ENCODE results near the gene SFMBT2. TPM values are rescaled to one million over a fixed set of nuclear protein-coding genes. Genes with fewer than 3 reads are reported as not detected.

SFMBT2 gene
- total and polyA plus RNA-seq, 2 of the 4 experiments (the other 2 are of a cell fraction): 0.70 to 1.3 TPM

DNA sequence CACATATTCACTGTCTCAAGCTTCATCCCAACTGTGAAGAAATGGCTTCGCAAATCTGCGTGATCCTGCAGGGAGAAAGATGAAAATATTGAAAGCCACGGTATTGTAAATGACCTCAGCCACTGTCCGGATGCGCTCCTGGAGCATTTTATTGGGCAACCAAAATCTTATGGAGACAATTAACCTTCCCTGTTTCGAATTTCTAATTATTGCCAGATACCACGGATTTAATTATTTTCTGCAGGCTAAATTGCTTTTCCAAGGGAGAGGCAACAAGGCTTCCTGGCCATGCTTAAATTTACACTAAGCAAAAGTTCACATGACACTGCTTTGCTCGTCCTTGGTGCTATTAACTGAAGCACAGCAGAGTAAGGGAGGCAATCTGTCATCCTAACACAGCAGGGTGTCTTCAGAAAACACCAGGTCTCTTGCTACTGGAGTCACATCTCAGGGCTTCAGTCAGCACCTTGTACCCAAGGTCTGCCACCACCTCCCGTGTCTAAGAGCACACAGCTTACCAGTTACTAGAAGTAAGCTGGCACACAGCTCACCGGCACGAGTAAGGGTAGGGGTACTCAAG, 162.2 kb downstream of the SFMBT2 start:
- no peak overlapping the region for H3K18ac ChIP-seq (ENCODE audit: low read depth, low read length)
- 75% methylated on average over 4 of the region's 11 CpGs; no CpG with 5 or more reads in 1 of the 2 experiments for WGBS, 2 experiments (ENCODE audit: extremely low coverage in 2 of 2, insufficient read length in 1 of 2)
- H3K14ac ChIP-seq (replicated peaks; ENCODE audit: low read depth, low read length): no peak overlapping the region
- no peak overlapping the region for H3K4ac ChIP-seq (ENCODE audit: low read depth, low read length)
- 0 out of 2 replicates have a peak, but pooled peaks cover 3% of the 10 kb centered on the region for H3K9me3 ChIP-seq (ENCODE audit: control insufficient read depth, insufficient read depth, low read length)
- no peak overlapping the region for H3K4me2 ChIP-seq (ENCODE audit: low read depth, low read length)
- no peak overlapping the region for H3K23ac ChIP-seq (ENCODE audit: low read depth, low read length)
- H3K79me1 ChIP-seq (ENCODE audit: low read depth in 1 of 2, low read length in 2 of 2): no peaks in the 10 kb centered on the region
- H2BK120ac ChIP-seq (ENCODE audit: low read depth, low read length): no peak overlapping the region
- TF ChIP-seq POLR2A (IDR thresholded peaks at IDR 0.05; ENCODE audit: low read depth, low read length): no peak
- TF ChIP-seq RFX5 (IDR thresholded peaks at IDR 0.05; ENCODE audit: low read depth, low read length): no peak
- TF ChIP-seq, protein P1, sequence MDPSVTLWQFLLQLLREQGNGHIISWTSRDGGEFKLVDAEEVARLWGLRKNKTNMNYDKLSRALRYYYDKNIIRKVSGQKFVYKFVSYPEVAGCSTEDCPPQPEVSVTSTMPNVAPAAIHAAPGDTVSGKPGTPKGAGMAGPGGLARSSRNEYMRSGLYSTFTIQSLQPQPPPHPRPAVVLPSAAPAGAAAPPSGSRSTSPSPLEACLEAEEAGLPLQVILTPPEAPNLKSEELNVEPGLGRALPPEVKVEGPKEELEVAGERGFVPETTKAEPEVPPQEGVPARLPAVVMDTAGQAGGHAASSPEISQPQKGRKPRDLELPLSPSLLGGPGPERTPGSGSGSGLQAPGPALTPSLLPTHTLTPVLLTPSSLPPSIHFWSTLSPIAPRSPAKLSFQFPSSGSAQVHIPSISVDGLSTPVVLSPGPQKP (IDR thresholded peaks at IDR 0.05; ENCODE audit: borderline replicate concordance, low read depth, low read length): no peak
- TF ChIP-seq RCOR1 (IDR thresholded peaks at IDR 0.05; ENCODE audit: insufficient replicate concordance, low read length): no peak
- no peak for TF ChIP-seq FOS (IDR thresholded peaks at IDR 0.05; ENCODE audit: low read depth, low read length)
- no peak for TF ChIP-seq CEBPB (IDR thresholded peaks at IDR 0.05; ENCODE audit: low read depth, low read length)
- TF ChIP-seq, protein P2, sequence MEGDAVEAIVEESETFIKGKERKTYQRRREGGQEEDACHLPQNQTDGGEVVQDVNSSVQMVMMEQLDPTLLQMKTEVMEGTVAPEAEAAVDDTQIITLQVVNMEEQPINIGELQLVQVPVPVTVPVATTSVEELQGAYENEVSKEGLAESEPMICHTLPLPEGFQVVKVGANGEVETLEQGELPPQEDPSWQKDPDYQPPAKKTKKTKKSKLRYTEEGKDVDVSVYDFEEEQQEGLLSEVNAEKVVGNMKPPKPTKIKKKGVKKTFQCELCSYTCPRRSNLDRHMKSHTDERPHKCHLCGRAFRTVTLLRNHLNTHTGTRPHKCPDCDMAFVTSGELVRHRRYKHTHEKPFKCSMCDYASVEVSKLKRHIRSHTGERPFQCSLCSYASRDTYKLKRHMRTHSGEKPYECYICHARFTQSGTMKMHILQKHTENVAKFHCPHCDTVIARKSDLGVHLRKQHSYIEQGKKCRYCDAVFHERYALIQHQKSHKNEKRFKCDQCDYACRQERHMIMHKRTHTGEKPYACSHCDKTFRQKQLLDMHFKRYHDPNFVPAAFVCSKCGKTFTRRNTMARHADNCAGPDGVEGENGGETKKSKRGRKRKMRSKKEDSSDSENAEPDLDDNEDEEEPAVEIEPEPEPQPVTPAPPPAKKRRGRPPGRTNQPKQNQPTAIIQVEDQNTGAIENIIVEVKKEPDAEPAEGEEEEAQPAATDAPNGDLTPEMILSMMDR (conservative IDR thresholded peaks at IDR 0.05; ENCODE audit: low read depth, low read length): no peak
- no peak for TF ChIP-seq BHLHE40 (IDR thresholded peaks at IDR 0.05; ENCODE audit: low read depth, low read length)
- TF ChIP-seq CHD1 (IDR thresholded peaks at IDR 0.05; ENCODE audit: low read depth, low read length): no peak
- TF ChIP-seq, protein P3, sequence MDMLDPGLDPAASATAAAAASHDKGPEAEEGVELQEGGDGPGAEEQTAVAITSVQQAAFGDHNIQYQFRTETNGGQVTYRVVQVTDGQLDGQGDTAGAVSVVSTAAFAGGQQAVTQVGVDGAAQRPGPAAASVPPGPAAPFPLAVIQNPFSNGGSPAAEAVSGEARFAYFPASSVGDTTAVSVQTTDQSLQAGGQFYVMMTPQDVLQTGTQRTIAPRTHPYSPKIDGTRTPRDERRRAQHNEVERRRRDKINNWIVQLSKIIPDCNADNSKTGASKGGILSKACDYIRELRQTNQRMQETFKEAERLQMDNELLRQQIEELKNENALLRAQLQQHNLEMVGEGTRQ (IDR thresholded peaks at IDR 0.05; ENCODE audit: low read depth, low read length): no peak
- no peak for TF ChIP-seq MXI1 (IDR thresholded peaks at IDR 0.05; ENCODE audit: borderline replicate concordance, low read depth, low read length)
- no peak for TF ChIP-seq MAFK (IDR thresholded peaks at IDR 0.05; ENCODE audit: low read depth, low read length)
- H2BK20ac ChIP-seq (ENCODE audit: low read depth, low read length): no peak overlapping the region
- H3K9ac ChIP-seq (ENCODE audit: low read depth, low read length): no peak overlapping the region
- no TSS peak for BruUV-seq (replicated peaks)
- H2AFZ ChIP-seq (replicated peaks; ENCODE audit: low read length, poor library complexity): no peak overlapping the region
- no peak overlapping the region for H3K27ac ChIP-seq (ENCODE audit: insufficient read depth, low read length)
- H2AK9ac ChIP-seq (replicated peaks; ENCODE audit: low read depth, low read length, poor library complexity): no peak overlapping the region
- ChIA-PET POLR2A (ENCODE audit: unreplicated experiment) (no interaction called here), CTCF (no interaction called here)
- ATAC-seq (ENCODE audit: low read depth) (no peak), DNase-seq (no peak)
- H3K4me1 ChIP-seq (ENCODE audit: control insufficient read depth, insufficient read depth, low read length): no peaks in the 10 kb centered on the region
- no peak overlapping the region for H4K8ac ChIP-seq (ENCODE audit: low read depth in 2 of 2, low read length in 2 of 2)
- H2BK15ac ChIP-seq (ENCODE audit: low read depth, low read length): no peak overlapping the region
- H2AK5ac ChIP-seq (ENCODE audit: low read depth, low read length): no peak overlapping the region
- no peak overlapping the region for H4K5ac ChIP-seq (ENCODE audit: low read depth, low read length)
- no peak overlapping the region for H3K4me3 ChIP-seq (ENCODE audit: insufficient read depth, low read depth, low read length)
- no peaks in the 10 kb centered on the region for H3K9me1 ChIP-seq (ENCODE audit: insufficient read depth, low read length)
- H2BK5ac ChIP-seq (ENCODE audit: low read depth, low read length, poor library complexity, severe bottlenecking): no peak overlapping the region
- H4K91ac ChIP-seq (ENCODE audit: insufficient read depth, low read depth, low read length): no peak overlapping the region
- in situ Hi-C loops (cut with MboI; ENCODE audit: low sequenced_read_pairs) (no loop called here), intact Hi-C loops (cut with micrococcal nuclease) (no loop called here), dilution Hi-C loops (cut with HindIII; ENCODE audit: low sequenced_read_pairs, unreplicated experiment) (no loop called here)
- H3K27me3 ChIP-seq (ENCODE audit: control insufficient read depth, insufficient read depth, low read length): no peaks in the 10 kb centered on the region
- H4K20me1 ChIP-seq (ENCODE audit: insufficient read depth, low read length): no peaks in the 10 kb centered on the region
- H3K56ac ChIP-seq (ENCODE audit: extremely low read depth, insufficient read depth, low read length): no peak overlapping the region
- H3K36me3 ChIP-seq (ENCODE audit: control insufficient read depth, insufficient read depth, low read length): no peaks in the 10 kb centered on the region

Data from IMR-90 (cell line).